Stimulated activated CD8-positive, alpha-beta memory T cell treated with anti-CD3 and anti-CD28 coated beads, Interleukin-4, amount 100 ng/mL, for 24 hours (primary cell): ENCODE measurements around the gene KIF26B.
"Not testable (repeated sequence)": the region's sequence is repeated elsewhere in the genome, so short reads cannot be mapped to it uniquely, and the experiment has no call there.

Source experiments
- DNase-seq: peaks from one replicate; pipeline ENCODE4 v3.0.0-alpha.2; 2020; ENCODE audit warnings: low read depth

Gene KIF26B

GRCh38 chr1:245700631-245701030 is 545.8 kb downstream of the KIF26B start:
- no peak for DNase-seq

GRCh38 chr1:245701631-245702030 is 546.8 kb downstream of the KIF26B start:
- no peak for DNase-seq

GRCh38 chr1:245702346-245702745 is 547.6 kb downstream of the KIF26B start:
- DNase-seq, result no peak

GRCh38 chr1:245704341-245704740 is 549.6 kb downstream of the KIF26B start:
- no peak for DNase-seq

- no peak for DNase-seq
Observed at GRCh38 chr1:245704765-245705164, 550.0 kb downstream of the KIF26B start.

GRCh38 chr1:245707941-245708340 is 553.2 kb downstream of the KIF26B start:
- no peak for DNase-seq

GRCh38 chr1:245710961-245711903 is 556.4 kb downstream of the KIF26B start:
- DNase-seq, result no peak

- DNase-seq, result not testable (repeated sequence)
Observed at GRCh38 chr1:245714027-245714426, 559.2 kb downstream of the KIF26B start.

- DNase-seq, result no peak
Observed at GRCh38 chr1:245715291-245715701, 560.5 kb downstream of the KIF26B start.

GRCh38 chr1:245715970-245716369 is 561.2 kb downstream of the KIF26B start:
- DNase-seq, result no peak

GRCh38 chr1:245716561-245716960 is 561.8 kb downstream of the KIF26B start:
- DNase-seq, result no peak

GRCh38 chr1:245717611-245718010 is 562.8 kb downstream of the KIF26B start:
- no peak for DNase-seq

- DNase-seq, result no peak
Observed at GRCh38 chr1:245718123-245718522, 563.3 kb downstream of the KIF26B start.

- no peak for DNase-seq
Observed at GRCh38 chr1:245718951-245719350, 564.2 kb downstream of the KIF26B start.

- DNase-seq, result no peak
Observed at GRCh38 chr1:245721488-245721887, 566.7 kb downstream of the KIF26B start.

- DNase-seq, result not testable (repeated sequence)
Observed at GRCh38 chr1:245728035-245728434, 573.2 kb downstream of the KIF26B start.

GRCh38 chr1:245730801-245731200 is 576.0 kb downstream of the KIF26B start:
- DNase-seq, result no peak

- not testable (repeated sequence) for DNase-seq
Observed at GRCh38 chr1:245740336-245740735, 585.6 kb downstream of the KIF26B start.

GRCh38 chr1:245742896-245743295 is 588.1 kb downstream of the KIF26B start:
- no peak for DNase-seq

- DNase-seq, result no peak
Observed at GRCh38 chr1:245748240-245748639, 593.5 kb downstream of the KIF26B start.

GRCh38 chr1:245748646-245749045 is 593.9 kb downstream of the KIF26B start:
- no peak for DNase-seq

GRCh38 chr1:245749053-245749452 is 594.3 kb downstream of the KIF26B start:
- DNase-seq, result no peak

- DNase-seq, result no peak
Observed at GRCh38 chr1:245750261-245750660, 595.5 kb downstream of the KIF26B start.

- DNase-seq, result no peak
Observed at GRCh38 chr1:245751116-245751515, 596.3 kb downstream of the KIF26B start.
